ENCODE data around the gene PPP1R13L. TPM values are rescaled to one million over a fixed set of nuclear protein-coding genes. Genes with fewer than 3 reads are reported as not detected.

PPP1R13L gene
- total RNA-seq, 2 experiments from 2014 or later: 7.8 to 15.5 TPM

DNA sequence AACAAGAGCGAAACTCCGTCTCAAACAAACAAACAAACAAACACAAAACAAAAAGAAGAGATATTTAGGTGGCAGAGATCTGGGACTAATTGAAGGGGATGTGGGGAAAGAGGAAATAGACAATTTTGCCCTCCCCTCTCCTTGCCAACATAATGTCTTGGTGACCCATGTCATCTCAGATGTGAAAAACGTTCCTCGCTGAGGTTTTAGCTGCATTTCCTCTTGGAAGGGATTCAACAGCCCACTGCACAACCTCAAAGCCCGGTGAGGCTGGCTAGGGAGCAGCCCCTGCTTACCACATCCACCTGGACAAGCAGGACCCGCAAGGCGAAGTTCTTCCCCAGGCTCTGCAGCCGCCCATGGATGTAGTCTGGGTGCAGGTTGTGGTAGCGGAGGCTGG lies 13.9 kb upstream of the PPP1R13L start:
- Histone ChIP-seq H3K9me2 (ENCODE audit: insufficient read depth, low read length) (no peaks in the 10 kb centered on the region), H4K20me1 (ENCODE audit: insufficient read depth, low read length) (no peaks in the 10 kb centered on the region), H3K79me2 (ENCODE audit: insufficient read depth, low read depth, low read length) (peaks cover 11% of the 10 kb centered on the region; the same call in 1 of the 2 replicates), H3K4me2 (ENCODE audit: low read length) (peak overlapping the region; percentile 81), H2AFZ (ENCODE audit: low read length) (no peak overlapping the region; the same call in 1 of the 2 replicates), H3K4me1 (ENCODE audit: insufficient read depth, low read length, poor library complexity, severe bottlenecking) (peaks cover 45% of the 10 kb centered on the region), H3K9me3 (ENCODE audit: low read length) (no peaks in the 10 kb centered on the region), H3K27ac (ENCODE audit: low read depth, low read length, poor library complexity, severe bottlenecking) (peak overlapping the region; percentile 79), H3K4me3 (ENCODE audit: low read depth, low read length, poor library complexity, severe bottlenecking) (peak overlapping the region; percentile 57), H3K36me3 (ENCODE audit: insufficient read depth, low read length) (peaks cover 54% of the 10 kb centered on the region)
- TF ChIP-seq EZH2phosphoT487 (IDR thresholded peaks at IDR 0.05; ENCODE audit: borderline replicate concordance, low read depth, low read length): no peak
- TF ChIP-seq, protein P1, sequence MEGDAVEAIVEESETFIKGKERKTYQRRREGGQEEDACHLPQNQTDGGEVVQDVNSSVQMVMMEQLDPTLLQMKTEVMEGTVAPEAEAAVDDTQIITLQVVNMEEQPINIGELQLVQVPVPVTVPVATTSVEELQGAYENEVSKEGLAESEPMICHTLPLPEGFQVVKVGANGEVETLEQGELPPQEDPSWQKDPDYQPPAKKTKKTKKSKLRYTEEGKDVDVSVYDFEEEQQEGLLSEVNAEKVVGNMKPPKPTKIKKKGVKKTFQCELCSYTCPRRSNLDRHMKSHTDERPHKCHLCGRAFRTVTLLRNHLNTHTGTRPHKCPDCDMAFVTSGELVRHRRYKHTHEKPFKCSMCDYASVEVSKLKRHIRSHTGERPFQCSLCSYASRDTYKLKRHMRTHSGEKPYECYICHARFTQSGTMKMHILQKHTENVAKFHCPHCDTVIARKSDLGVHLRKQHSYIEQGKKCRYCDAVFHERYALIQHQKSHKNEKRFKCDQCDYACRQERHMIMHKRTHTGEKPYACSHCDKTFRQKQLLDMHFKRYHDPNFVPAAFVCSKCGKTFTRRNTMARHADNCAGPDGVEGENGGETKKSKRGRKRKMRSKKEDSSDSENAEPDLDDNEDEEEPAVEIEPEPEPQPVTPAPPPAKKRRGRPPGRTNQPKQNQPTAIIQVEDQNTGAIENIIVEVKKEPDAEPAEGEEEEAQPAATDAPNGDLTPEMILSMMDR (conservative IDR thresholded peaks at IDR 0.05; ENCODE audit: low read length): no peak
- BruUV-seq (replicated peaks): no TSS peak
- DNase-seq (ENCODE audit: low spot score): peak; percentile 21
- intact Hi-C loops (cut with micrococcal nuclease; ENCODE audit: unreplicated experiment): loop anchor here (1.0 kb wide), 1 partner anchor 13 kb away; the partner anchor contains the start of gene POLR1G
- ChIA-PET CTCF (ENCODE audit: unreplicated experiment) (no interaction called here), POLR2A (no interaction called here)

DNA sequence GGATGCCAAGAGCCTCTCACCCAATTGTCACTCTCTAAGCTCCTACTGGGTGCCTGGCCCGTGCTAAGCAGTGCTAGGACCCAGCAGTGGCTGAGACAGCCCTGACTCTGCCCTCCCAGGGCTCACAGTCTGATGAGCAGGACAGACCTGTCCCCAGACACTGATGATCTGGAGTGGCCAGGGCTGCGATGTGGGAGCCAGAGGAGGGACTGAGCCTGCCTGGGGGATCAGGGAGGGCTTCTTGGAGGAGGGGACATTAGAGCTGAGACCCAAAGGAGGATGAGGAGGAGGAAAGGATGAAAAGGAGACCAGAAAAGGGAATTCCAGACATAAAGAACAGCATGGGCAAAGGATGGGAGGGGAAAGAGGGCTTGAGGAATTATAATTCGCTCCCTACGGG lies 12.3 kb upstream of the PPP1R13L start:
- intact Hi-C loops (cut with micrococcal nuclease; ENCODE audit: unreplicated experiment): no loop called here
- Histone ChIP-seq H3K9me3 (ENCODE audit: low read length) (no peaks in the 10 kb centered on the region), H3K79me2 (ENCODE audit: insufficient read depth, low read depth, low read length) (no peaks in the 10 kb centered on the region), H4K20me1 (ENCODE audit: insufficient read depth, low read length) (no peaks in the 10 kb centered on the region), H2AFZ (ENCODE audit: low read length) (no peak overlapping the region), H3K4me3 (ENCODE audit: low read depth, low read length, poor library complexity, severe bottlenecking) (no peak overlapping the region), H3K36me3 (ENCODE audit: insufficient read depth, low read length) (peaks cover 71% of the 10 kb centered on the region), H3K27ac (ENCODE audit: low read depth, low read length, poor library complexity, severe bottlenecking) (no peak overlapping the region), H3K9me2 (ENCODE audit: insufficient read depth, low read length) (no peaks in the 10 kb centered on the region), H3K4me2 (ENCODE audit: low read length) (no peak overlapping the region), H3K4me1 (ENCODE audit: insufficient read depth, low read length, poor library complexity, severe bottlenecking) (peaks cover 34% of the 10 kb centered on the region)
- DNase-seq (ENCODE audit: low spot score): no peak
- TF ChIP-seq, protein P1 (conservative IDR thresholded peaks at IDR 0.05; ENCODE audit: low read length): no peak
- no peak for TF ChIP-seq EZH2phosphoT487 (IDR thresholded peaks at IDR 0.05; ENCODE audit: borderline replicate concordance, low read depth, low read length)
- no TSS peak for BruUV-seq (replicated peaks)
- ChIA-PET POLR2A (no interaction called here), CTCF (ENCODE audit: unreplicated experiment) (no interaction called here)

DNA sequence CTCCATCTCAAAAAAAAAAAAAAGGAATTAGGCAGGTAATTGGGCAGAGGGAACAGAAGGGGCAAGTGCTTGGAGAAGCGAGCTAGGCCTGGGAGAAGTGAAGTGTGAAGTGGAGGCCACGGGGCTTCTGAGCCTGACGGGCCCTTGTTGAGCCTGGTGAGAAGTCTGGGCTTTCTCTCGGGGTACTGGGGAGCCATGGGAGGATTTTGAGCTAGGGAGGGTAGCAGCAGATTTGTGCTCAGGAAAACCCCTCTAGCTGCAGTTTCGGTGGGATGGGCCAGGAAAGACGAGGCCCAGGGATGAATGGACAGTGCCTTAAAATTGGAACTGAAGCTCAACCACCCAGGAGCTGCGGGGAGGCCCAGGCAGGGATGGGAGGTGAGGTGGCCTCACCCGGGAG lies 9.6 kb upstream of the PPP1R13L start:
- no peak overlapping the region for H3K4me2 ChIP-seq (ENCODE audit: low read length)
- peaks cover 79% of the 10 kb centered on the region for H3K36me3 ChIP-seq (ENCODE audit: insufficient read depth, low read length)
- intact Hi-C loops (cut with micrococcal nuclease; ENCODE audit: unreplicated experiment): no loop called here
- H2AFZ ChIP-seq (ENCODE audit: low read length): no peak overlapping the region
- H3K4me3 ChIP-seq (ENCODE audit: low read depth, low read length, poor library complexity, severe bottlenecking): no peak overlapping the region
- DNase-seq (ENCODE audit: low spot score): no peak
- H3K9me3 ChIP-seq (ENCODE audit: low read length): no peaks in the 10 kb centered on the region
- ChIA-PET POLR2A (interaction anchor here (0.6 kb wide), 1 partner anchor 19 kb away, joined by 5 read pairs; no protein-coding TSS in a partner anchor), CTCF (ENCODE audit: unreplicated experiment) (no interaction called here)
- H3K27ac ChIP-seq (ENCODE audit: low read depth, low read length, poor library complexity, severe bottlenecking): no peak overlapping the region
- H3K9me2 ChIP-seq (ENCODE audit: insufficient read depth, low read length): no peaks in the 10 kb centered on the region
- no TSS peak for BruUV-seq (replicated peaks)
- H4K20me1 ChIP-seq (ENCODE audit: insufficient read depth, low read length): no peaks in the 10 kb centered on the region
- peaks cover 15% of the 10 kb centered on the region for H3K4me1 ChIP-seq (ENCODE audit: insufficient read depth, low read length, poor library complexity, severe bottlenecking)
- no peaks in the 10 kb centered on the region for H3K79me2 ChIP-seq (ENCODE audit: insufficient read depth, low read depth, low read length)
- TF ChIP-seq, protein P1 (conservative IDR thresholded peaks at IDR 0.05; ENCODE audit: low read length): no peak
- TF ChIP-seq EZH2phosphoT487 (IDR thresholded peaks at IDR 0.05; ENCODE audit: borderline replicate concordance, low read depth, low read length): no peak

All from OCI-LY7 (cell line).